SIG-M5 treated with dmso at 0.1 percent for 504 hours (cell line): ENCODE measurements around the gene SLC35G6.

ENCODE experiments used
- DNase-seq: peaks from one replicate; lab custom pipeline; 2025; ENCODE audit not compliant: unreplicated experiment; lab: John Stamatoyannopoulos, UW

SLC35G6 gene

DNA sequence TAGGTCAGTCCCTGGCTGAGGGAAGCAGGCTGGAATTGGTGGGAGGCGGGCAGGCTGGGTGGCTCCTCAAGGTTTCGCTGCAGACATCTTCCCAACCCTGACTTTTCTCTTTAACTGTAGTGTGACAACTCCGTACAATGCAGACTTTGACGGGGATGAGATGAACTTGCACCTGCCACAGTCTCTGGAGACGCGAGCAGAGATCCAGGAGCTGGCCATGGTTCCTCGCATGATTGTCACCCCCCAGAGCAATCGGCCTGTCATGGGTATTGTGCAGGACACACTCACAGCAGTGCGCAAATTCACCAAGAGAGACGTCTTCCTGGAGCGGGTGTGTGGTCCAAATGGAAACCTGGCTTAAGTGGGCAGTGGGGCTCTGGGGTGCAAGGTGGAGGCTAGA, 17.9 kb downstream of the SLC35G6 start:
- no peak for DNase-seq

DNA sequence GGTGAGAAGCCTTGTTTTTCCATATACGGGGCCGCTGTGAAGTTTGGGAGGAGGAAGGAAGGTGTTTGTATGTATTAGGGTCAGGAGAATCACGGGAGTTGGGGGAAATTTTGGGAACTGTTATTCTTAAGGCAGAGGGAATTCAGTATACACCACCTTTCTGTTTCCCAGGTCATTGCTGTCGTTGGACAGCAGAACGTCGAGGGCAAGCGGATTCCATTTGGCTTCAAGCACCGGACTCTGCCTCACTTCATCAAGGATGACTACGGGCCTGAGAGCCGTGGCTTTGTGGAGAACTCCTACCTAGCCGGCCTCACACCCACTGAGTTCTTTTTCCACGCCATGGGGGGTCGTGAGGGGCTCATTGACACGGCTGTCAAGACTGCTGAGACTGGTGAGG, 20.5 kb downstream of the SLC35G6 start:
- DNase-seq: no peak

DNA sequence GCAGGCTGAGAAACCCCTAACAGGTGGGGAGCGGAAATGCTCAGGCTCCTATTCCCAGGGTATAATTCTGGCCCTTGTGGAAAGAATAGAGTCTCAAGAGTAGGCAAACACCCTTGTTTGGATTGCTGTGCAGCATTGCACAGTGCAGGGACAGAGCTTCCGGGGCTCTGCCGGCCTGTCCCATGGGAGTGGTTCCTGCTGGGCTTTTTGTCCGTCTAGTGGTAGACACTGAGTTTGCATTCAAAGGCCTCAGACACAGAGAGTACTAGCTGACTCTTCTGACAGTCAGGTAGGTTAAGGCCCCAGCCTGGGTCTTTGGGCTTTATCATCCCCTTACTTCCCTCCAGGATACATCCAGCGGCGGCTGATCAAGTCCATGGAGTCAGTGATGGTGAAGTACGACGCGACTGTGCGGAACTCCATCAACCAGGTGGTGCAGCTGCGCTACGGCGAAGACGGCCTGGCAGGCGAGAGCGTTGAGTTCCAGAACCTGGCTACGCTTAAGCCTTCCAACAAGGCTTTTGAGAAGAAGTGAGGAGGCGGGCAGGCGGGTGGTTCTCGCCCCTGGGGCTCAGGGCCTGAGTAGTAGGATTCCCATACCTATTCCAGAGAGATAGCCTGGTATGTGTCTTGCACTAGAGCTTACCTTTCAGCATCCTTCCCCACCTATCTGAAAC, 21.1 kb downstream of the SLC35G6 start:
- no peak for DNase-seq

DNA sequence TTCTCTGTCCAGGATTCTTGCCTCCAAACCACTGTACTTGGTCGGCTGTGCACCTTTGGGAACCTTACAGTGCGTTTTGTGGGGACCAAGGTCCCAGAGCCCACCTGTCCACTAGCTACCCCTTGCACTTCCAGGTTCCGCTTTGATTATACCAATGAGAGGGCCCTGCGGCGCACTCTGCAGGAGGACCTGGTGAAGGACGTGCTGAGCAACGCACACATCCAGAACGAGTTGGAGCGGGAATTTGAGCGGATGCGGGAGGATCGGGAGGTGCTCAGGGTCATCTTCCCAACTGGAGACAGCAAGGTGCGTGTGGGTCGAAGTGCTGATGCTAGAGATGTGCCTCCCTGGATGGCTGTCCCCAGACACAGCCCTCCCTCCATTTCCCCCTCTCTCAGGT, 21.7 kb downstream of the SLC35G6 start:
- DNase-seq: no peak

DNA sequence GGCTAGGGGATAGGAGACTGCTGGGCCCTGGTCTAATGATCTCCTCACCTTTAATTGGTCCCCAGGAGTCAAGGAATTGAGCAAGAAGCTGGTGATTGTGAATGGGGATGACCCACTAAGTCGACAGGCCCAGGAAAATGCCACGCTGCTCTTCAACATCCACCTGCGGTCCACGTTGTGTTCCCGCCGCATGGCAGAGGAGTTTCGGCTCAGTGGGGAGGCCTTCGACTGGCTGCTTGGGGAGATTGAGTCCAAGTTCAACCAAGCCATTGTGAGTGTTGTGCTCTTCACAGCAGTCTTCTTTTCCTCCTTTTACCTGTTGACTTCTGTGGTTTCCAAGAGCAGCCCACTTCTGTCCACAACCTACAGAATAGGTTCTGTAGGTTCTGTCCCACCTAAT, 22.3 kb downstream of the SLC35G6 start:
- no peak for DNase-seq

DNA sequence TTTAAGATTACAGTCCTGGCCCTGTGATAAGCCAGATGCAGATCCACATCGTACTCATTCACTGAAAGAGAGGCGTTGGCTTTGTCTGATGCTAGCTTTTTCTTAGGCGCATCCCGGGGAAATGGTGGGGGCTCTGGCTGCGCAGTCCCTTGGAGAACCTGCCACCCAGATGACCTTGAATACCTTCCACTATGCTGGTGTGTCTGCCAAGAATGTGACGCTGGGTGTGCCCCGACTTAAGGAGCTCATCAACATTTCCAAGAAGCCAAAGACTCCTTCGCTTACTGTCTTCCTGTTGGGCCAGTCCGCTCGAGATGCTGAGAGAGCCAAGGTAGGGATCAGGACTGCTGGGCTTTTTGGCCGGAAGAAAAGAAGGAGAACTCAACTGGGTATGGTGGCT, 26.9 kb downstream of the SLC35G6 start:
- DNase-seq: no peak

DNA sequence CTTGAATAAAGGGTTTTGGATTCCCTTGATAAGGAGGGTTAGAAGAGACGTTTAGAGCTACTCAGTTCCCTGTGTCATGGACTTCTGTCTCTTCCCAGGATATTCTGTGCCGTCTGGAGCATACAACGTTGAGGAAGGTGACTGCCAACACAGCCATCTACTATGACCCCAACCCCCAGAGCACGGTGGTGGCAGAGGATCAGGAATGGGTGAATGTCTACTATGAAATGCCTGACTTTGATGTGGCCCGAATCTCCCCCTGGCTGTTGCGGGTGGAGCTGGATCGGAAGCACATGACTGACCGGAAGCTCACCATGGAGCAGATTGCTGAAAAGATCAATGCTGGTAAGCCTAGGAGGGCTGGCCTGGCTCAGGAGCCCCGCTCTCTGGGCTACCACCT, 27.6 kb downstream of the SLC35G6 start:
- DNase-seq: no peak

DNA sequence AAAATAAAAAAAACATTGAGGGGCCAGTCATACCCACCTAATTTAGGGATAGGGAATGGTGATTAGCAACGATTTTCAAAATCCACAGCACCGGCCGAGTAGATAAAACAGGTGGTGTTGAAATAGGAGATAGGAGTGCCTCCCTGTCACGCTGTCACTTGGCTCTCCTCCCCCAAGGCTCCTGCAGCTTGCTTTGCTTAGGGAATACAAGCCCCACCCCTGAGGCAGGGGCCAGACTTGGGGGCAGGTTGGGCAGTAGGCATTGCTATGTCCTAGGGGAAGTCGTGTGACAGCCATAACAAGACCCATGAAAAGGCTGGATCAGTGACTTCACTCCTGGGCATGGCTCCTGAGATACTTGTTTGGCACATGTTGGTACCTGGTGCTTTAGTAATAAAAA, 28.7 kb downstream of the SLC35G6 start:
- no peak for DNase-seq

DNA sequence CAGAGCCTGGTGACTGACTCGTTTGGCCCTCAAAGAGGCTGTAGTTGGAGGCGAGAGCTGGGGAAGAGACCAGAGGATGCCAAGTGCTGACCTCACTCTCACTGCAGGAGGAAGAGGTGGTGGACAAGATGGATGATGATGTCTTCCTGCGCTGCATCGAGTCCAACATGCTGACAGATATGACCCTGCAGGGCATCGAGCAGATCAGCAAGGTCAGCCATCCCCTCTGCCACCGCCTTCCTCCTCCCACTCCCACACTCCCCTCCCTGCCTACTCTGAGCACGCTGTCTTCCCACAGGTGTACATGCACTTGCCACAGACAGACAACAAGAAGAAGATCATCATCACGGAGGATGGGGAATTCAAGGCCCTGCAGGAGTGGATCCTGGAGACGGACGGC, 29.9 kb downstream of the SLC35G6 start:
- no peak for DNase-seq

DNA sequence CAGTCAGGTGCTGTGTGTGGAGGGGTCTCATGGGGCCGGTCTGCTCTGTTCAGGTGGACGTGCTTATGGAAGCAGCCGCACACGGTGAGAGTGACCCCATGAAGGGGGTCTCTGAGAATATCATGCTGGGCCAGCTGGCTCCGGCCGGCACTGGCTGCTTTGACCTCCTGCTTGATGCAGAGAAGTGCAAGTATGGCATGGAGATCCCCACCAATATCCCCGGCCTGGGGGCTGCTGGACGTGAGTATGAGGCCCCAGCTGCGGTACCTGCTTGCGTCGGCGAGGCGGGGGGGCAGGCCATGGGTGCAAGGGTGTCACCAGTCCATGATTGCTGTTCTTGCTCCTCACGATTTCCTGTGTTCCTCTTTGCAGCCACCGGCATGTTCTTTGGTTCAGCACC, 30.9 kb downstream of the SLC35G6 start:
- DNase-seq: no peak

DNA sequence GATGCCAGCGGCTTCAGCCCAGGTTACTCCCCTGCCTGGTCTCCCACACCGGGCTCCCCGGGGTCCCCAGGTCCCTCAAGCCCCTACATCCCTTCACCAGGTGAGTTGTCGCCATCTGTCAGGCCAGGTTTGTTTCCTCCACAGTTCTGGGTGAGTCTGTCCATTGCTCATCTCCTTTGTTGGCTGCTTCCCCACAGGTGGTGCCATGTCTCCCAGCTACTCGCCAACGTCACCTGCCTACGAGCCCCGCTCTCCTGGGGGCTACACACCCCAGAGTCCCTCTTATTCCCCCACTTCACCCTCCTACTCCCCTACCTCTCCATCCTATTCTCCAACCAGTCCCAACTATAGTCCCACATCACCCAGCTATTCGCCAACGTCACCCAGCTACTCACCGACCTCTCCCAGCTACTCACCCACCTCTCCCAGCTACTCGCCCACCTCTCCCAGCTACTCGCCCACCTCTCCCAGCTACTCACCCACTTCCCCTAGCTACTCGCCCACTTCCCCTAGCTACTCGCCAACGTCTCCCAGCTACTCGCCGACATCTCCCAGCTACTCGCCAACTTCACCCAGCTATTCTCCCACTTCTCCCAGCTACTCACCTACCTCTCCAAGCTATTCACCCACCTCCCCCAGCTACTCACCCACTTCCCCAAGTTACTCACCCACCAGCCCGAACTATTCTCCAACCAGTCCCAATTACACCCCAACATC, 31.7 kb downstream of the SLC35G6 start:
- DNase-seq: no peak

DNA sequence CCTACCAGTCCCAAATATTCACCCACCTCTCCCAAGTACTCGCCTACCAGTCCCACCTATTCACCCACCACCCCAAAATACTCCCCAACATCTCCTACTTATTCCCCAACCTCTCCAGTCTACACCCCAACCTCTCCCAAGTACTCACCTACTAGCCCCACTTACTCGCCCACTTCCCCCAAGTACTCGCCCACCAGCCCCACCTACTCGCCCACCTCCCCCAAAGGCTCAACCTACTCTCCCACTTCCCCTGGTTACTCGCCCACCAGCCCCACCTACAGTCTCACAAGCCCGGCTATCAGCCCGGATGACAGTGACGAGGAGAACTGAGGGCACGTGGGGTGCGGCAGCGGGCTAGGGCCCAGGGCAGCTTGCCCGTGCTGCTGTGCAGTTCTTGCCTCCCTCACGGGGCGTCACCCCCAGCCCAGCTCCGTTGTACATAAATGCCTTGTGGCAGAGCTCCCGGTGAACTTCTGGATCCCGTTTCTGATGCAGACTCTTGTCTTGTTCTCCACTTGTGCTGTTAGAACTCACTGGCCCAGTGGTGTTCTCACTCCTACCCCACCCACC, 32.7 kb downstream of the SLC35G6 start:
- no peak for DNase-seq

DNA sequence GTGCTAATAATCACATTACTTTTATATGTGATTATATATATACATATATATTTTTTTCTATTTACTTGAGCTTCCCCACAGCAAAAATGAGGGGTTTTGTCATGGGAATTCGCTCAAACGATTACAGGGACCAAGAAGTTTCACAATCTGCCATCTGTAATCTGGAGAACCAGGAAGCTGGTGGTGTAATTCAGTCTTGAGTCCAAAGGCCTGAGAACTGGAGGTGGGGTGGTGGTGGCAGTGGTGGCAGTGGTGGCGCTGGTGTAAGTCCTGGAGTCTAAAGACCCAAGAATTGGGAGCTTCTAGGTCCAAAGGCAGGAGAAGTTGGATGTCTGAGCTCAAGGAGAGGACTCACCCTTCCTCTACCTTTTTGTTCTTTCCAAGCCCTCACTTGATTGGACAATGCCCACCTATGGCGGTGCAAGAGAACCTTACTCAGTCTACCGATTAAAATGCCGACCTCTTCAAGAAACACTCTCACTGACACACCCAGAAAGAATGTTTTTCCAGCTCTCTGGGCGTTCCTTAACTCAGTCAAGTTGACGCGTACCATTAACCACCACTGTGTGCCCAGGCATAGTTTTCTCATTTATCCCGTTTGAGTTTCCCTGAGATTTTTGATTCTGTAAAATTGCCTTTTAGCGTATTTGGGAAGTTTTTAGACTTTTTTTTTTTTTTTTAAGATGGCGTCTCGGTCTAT, 34.8 kb downstream of the SLC35G6 start:
- no peak for DNase-seq

DNA sequence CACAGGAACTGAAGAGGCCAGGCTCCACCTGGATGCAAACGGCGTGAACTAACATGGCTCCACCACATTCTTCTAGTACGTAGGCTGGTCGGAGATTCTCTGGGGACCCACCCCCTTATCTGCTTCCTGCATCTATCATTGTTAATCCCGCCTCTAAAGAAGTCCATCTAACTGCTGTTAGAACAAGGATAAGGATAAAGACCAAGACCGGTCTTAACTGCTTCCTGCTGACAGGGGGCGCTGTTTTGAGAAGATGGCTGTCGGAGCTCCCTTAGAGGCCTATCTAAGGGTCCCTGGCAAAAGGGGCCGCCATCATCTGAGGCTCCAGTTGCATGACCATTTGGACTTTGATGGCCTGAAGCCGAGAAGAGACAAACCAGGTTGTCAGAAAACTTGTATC, 41.8 kb downstream of the SLC35G6 start:
- peak; percentile 3 for DNase-seq

DNA sequence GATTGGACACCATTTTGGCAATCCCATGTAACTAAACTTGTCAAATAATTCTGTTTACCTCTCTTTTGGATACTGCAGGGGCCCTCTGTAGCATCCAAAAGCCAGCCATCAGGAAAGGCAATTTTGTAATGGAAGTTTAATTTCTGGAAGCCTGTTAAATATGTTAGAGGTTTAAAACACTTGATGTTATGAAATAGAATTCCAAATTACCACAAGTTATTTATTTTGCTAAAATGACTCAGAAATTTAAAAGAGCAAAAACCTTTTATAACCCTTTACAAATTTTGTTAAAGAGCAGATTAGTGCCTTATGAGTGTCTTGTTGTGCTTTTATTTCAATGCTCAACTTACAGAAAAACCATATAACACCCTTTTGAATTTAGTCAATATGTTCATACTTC, 47.6 kb downstream of the SLC35G6 start:
- DNase-seq: no peak

DNA sequence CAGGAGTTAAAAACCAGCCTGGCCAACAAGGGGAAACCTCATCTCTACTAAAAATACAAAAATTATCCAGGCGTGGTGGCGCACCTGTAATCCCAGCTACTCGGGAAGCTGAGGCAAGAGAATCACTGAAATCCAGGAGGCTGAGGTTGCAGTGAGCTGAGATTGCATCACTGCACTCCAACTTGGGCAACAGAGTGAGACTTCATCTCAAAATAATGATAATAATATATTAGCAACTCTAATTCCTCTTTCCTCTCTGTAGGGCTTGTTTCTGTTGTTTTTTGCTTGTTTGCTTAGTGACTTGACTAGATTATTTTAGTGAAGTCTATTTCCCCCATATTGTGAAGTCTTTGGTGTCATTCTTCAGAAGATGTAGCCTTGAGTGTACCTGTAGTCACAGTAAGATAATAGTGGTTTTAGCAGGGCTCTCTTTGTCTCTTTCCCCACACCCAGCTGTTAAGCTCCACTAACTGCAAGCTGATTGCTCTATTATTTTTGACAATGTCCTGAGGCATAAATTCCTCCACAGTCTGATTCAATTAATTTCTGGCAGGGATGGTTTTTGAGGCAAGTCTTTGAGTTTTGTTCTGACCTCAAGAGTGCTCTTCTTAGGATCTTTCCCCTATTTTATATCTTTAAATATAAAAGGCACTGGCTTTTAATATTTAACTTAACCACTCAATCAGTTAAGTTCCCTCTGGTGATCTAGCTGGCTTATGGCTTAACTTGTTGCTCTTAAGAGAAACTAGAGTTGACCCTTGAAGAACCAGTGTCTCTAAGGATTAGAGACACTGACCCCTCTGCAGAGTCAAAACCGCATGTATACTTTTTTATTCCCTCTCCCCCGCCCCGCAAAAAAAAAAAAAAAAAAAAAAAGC, 49.0 kb downstream of the SLC35G6 start:
- no peak for DNase-seq
